PC-9 (cell line): ENCODE results near the gene SPRY2. TPM values are rescaled to one million over a fixed set of nuclear protein-coding genes. Genes with fewer than 3 reads are reported as not detected.

Experiments used
- BruUV-seq: library from RNA; stranded (reverse); fragments of 400-500 nt; replicated peaks from 2 replicates; lab custom pipeline; 2021; lab: Mats Ljungman, UMichigan
- CTCF ChIA-PET: fragments of 300-600 bp; sonication (Branson Sonifier 250); formaldehyde crosslinking; loops from one replicate; lab custom pipeline; 2022; ENCODE audit warnings: antibody characterized with exemption; lab: Charles Lee
- POLR2A ChIA-PET: fragments of 300-600 bp; sonication (Branson Sonifier 250); formaldehyde crosslinking; loops from one replicate; lab custom pipeline; 2022; ENCODE audit warnings: antibody characterized with exemption; ENCODE audit not compliant: unreplicated experiment; lab: Charles Lee
- DNase-seq, 2 experiments: peaks; one replicate each; pipeline versions ENCODE4 v3.0.0 to v3.0.0-alpha.2; 2015 to 2022; ENCODE audit warnings: mixed read lengths in 1 of 2
- H2AFZ ChIP-seq: fragments of 200-600 bp; sonication (generic); 2 replicates; pipeline ENCODE4 v1.8.1; 2017; ENCODE audit warnings: antibody characterized with exemption
- H3F3A ChIP-seq: fragments of 200-600 bp; sonication (generic); 2 replicates; pipeline ENCODE4 v1.8.1; 2017; ENCODE audit warnings: antibody characterized with exemption, mild to moderate bottlenecking, low read depth; ENCODE audit not compliant: insufficient read depth
- H3K27ac ChIP-seq: fragments of 200-600 bp; sonication (generic); 2 replicates; pipeline ENCODE4 v1.6.1; 2016; ENCODE audit warnings: mixed run types
- H3K27me3 ChIP-seq: fragments of 200-600 bp; sonication (generic); 2 replicates; pipeline ENCODE4 v1.6.1; 2016; ENCODE audit warnings: low read depth, mixed run types; ENCODE audit not compliant: insufficient read depth
- H3K36me3 ChIP-seq: fragments of 200-600 bp; sonication (generic); 2 replicates; pipeline ENCODE4 v1.6.1; 2016; ENCODE audit warnings: low read depth, mixed run types
- H3K4me1 ChIP-seq: fragments of 200-600 bp; sonication (generic); replicated peaks from 2 replicates; pipeline ENCODE4 v1.6.1; 2016; ENCODE audit warnings: mixed run types; ENCODE audit not compliant: insufficient read depth
- H3K4me2 ChIP-seq: fragments of 200-600 bp; sonication (generic); 2 replicates; pipeline ENCODE4 v1.6.1; 2017; ENCODE audit warnings: mixed run types
- H3K4me3 ChIP-seq: fragments of 200-600 bp; sonication (generic); 2 replicates; pipeline ENCODE4 v1.6.1; 2016; ENCODE audit warnings: mixed run types
- H3K79me2 ChIP-seq: fragments of 200-600 bp; sonication (generic); 2 replicates; pipeline ENCODE4 v1.6.1; 2017; ENCODE audit warnings: low read depth, mixed run types
- H3K9me2 ChIP-seq: fragments of 200-600 bp; sonication (generic); 2 replicates; pipeline ENCODE4 v1.8.1; 2017; ENCODE audit warnings: mild to moderate bottlenecking; ENCODE audit not compliant: insufficient read depth
- H3K9me3 ChIP-seq: fragments of 200-600 bp; sonication (generic); 2 replicates; pipeline ENCODE4 v1.8.1; 2016; ENCODE audit warnings: low read depth; ENCODE audit not compliant: insufficient read depth
- H4K20me1 ChIP-seq: fragments of 200-600 bp; sonication (generic); 2 replicates; pipeline ENCODE4 v1.8.1; 2017; ENCODE audit not compliant: insufficient read depth
- CTCF ChIP-seq: fragments of 200-600 bp; sonication (generic); conservative IDR thresholded peaks from 2 replicates; pipeline ENCODE4 v1.6.1; 2017; ENCODE audit warnings: mixed run types, antibody characterized with exemption, mild to moderate bottlenecking, moderate library complexity
- EZH2 ChIP-seq: fragments of 200-600 bp; sonication (generic); IDR thresholded peaks from 2 replicates; pipeline ENCODE4 v1.8.0; 2017; ENCODE audit warnings: antibody characterized with exemption, low read depth
- intact Hi-C: fragments of 100-400 bp; cut with micrococcal nuclease; formaldehyde crosslinking; loops from one replicate; pipeline ENCODE4 v1.10.0; 2022; ENCODE audit not compliant: unreplicated experiment
- total RNA-seq: library from RNA; stranded (reverse); gene quantifications from 2 replicates; pipeline ENCODE4 v1.2.3, GENCODE V29; 2021

SPRY2 gene
- total RNA-seq, 1 experiment from 2014 or later = 13.4 TPM

- H3K9me2 ChIP-seq = no peaks in the 10 kb centered on the region
- CTCF ChIA-PET = no interaction called here
Measured at GRCh38 chr13:80313668-80314256, 27.2 kb downstream of the SPRY2 start.

GRCh38 chr13:80312967-80313366 is 28.0 kb downstream of the SPRY2 start:
- H3K9me3 ChIP-seq = no peaks in the 10 kb centered on the region
- no peak overlapping the region; the same call in 1 of the 2 replicates for H2AFZ ChIP-seq
- DNase-seq = no peak
- intact Hi-C loops = no loop called here
- no peaks in the 10 kb centered on the region for H3K79me2 ChIP-seq
- no peaks in the 10 kb centered on the region for H3K36me3 ChIP-seq
- H3K27me3 ChIP-seq = no peaks in the 10 kb centered on the region
- H4K20me1 ChIP-seq = no peaks in the 10 kb centered on the region
- H3K9me2 ChIP-seq = no peaks in the 10 kb centered on the region
- H3K4me3 ChIP-seq = no peak overlapping the region
- no peaks in the 10 kb centered on the region for H3F3A ChIP-seq
- no peaks in the 10 kb centered on the region for H3K4me1 ChIP-seq
- no peak overlapping the region for H3K27ac ChIP-seq
- TF ChIP-seq EZH2 (no peak), CTCF (no peak)
- no peak overlapping the region for H3K4me2 ChIP-seq
- ChIA-PET POLR2A (no interaction called here), CTCF (no interaction called here)
- BruUV-seq = no TSS peak

More at GRCh38 chr13:80313668-80314256, 27.2 kb downstream of the SPRY2 start:
- Histone ChIP-seq H2AFZ (peak overlapping the region; percentile 6; the same call in 1 of the 2 replicates), H3K4me2 (no peak overlapping the region), H3K79me2 (no peaks in the 10 kb centered on the region), H3K4me3 (no peak overlapping the region), H3F3A (no peaks in the 10 kb centered on the region), H3K36me3 (no peaks in the 10 kb centered on the region), H3K27ac (no peak overlapping the region), H3K27me3 (no peaks in the 10 kb centered on the region), H3K4me1 (no peaks in the 10 kb centered on the region), H3K9me3 (no peaks in the 10 kb centered on the region), H4K20me1 (no peaks in the 10 kb centered on the region)
- TF ChIP-seq CTCF = no peak
- no peak for TF ChIP-seq EZH2
- POLR2A ChIA-PET = no interaction called here
- peak in 1 of 2 experiments; percentile 43 for DNase-seq
- intact Hi-C loops = no loop called here
- no TSS peak for BruUV-seq

GRCh38 chr13:80312012-80312704 is 28.8 kb downstream of the SPRY2 start:
- H3K9me2 ChIP-seq = no peaks in the 10 kb centered on the region
- ChIA-PET CTCF (no interaction called here), POLR2A (no interaction called here)
- intact Hi-C loops = no loop called here
- H3K79me2 ChIP-seq = no peaks in the 10 kb centered on the region
- no peak overlapping the region for H3K4me2 ChIP-seq
- no peak for TF ChIP-seq EZH2
- no peak for TF ChIP-seq CTCF
- H3K27me3 ChIP-seq = no peaks in the 10 kb centered on the region
- H3F3A ChIP-seq = no peaks in the 10 kb centered on the region
- no peak overlapping the region for H3K4me3 ChIP-seq
- no TSS peak for BruUV-seq
- no peaks in the 10 kb centered on the region for H3K9me3 ChIP-seq
- no peaks in the 10 kb centered on the region for H3K36me3 ChIP-seq
- H2AFZ ChIP-seq = no peak overlapping the region
- no peaks in the 10 kb centered on the region for H3K4me1 ChIP-seq
- H4K20me1 ChIP-seq = no peaks in the 10 kb centered on the region
- no peak overlapping the region for H3K27ac ChIP-seq
- no peak for DNase-seq
